ENCODE results near the gene CTDSP2.
"Not testable (repeated sequence)": the region's sequence is repeated elsewhere in the genome, so short reads cannot be mapped to it uniquely, and the experiment has no call there.

The CTDSP2 gene

GRCh38 chr12:57833672-57834071 is 12.9 kb downstream of the CTDSP2 start:
- no peak for DNase-seq

DNA sequence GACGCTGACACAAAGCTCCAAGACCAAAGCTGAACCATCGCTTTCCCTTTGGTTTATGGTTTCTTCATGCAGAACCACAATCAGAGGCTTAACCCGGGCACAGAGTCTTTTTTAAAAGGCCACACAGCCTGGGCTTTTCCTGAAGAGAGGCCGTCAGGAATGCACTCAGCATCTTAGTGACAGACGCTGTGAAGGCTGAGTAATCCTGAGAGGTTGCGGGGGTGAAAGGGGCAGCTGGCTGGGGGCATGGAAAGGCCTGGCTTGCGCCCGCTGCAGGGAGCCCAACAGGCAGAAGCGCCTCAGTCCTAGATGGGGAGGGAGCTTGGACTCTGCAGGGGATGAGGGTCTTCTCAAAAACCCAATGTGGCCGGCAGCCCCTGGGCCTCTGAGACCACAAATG is 13.6 kb downstream of the CTDSP2 start:
- no peak for DNase-seq

- no peak for DNase-seq
Observed at GRCh38 chr12:57830393-57830792, 16.1 kb downstream of the CTDSP2 start.

DNA sequence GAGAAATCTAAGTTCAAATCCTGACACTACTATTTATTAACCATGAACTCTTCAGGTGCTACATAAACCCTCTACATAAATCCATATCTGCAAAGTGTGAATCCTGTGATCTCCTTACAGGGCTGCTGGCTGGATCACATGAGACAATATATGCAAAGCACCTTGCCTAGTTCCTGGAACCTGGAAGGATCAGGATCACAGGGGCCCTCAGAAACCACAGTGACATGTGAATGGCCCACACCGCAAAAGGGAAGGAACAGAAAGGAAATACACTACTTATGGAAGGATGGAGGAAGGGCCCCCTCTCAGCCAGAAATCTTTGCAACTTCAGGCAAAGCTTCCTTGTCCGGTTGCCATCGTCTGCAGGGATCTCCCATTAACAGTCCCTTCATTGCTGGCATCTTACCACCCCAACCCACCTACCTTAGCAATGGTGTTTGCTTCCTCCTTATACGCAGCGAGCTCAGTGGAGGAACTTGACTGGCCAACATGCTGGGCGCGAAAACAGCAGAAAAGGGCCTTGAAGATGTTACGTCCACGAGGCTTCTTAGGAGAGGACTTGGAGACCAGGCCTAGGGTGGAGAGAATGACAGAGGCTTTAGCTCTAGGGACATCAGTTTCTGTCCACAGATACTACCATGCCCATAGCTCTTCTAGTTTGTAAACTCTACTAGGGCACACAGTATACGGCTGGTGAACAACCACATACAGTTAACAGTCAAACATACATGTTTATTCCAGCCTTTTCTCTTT is 17.3 kb downstream of the CTDSP2 start:
- no peak for DNase-seq

DNA sequence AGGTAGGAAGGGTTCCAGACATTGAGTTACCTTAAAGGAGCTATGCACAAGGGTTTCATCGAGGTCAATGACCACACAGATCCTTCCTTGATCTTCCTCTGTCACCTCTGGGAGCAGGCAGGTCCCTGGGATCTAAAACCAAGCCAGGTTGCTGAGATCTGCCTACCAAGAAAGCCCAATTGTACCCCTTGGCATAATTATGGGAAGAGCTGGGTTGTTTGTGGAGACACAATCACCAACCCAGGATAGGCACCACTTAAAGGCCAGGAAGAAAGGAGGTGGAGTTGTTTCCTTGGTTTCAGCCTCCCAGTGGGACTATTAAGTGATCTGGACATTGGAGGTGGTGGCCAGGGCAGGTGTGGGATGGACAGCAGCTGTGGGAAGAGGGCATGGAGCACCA is 19.6 kb downstream of the CTDSP2 start:
- DNase-seq, result no peak

DNA sequence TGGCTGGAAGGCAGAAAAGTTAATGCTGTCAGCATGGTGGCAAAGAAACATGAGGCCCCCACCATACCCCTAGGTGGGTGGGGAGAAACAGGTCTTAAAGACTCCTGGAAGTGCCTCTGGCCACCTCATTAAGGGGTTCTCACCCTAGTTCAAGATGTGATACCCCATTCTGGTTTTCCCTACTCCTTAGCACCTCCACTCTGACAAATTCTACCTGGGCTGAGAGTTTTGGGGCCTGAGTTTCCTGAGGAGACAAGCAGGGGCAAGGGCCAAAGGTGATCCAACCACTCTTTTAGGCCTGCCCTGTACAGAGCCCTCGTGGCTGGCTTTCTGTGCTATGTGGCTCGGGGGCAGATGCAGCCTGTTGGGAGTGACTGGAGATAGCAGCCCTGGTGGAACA is 20.1 kb downstream of the CTDSP2 start:
- no peak for DNase-seq

- DNase-seq, result no peak
Observed at GRCh38 chr12:57825451-57825850, 21.1 kb downstream of the CTDSP2 start.

- DNase-seq, result no peak
Observed at GRCh38 chr12:57823908-57824640, 22.5 kb downstream of the CTDSP2 start.

DNA sequence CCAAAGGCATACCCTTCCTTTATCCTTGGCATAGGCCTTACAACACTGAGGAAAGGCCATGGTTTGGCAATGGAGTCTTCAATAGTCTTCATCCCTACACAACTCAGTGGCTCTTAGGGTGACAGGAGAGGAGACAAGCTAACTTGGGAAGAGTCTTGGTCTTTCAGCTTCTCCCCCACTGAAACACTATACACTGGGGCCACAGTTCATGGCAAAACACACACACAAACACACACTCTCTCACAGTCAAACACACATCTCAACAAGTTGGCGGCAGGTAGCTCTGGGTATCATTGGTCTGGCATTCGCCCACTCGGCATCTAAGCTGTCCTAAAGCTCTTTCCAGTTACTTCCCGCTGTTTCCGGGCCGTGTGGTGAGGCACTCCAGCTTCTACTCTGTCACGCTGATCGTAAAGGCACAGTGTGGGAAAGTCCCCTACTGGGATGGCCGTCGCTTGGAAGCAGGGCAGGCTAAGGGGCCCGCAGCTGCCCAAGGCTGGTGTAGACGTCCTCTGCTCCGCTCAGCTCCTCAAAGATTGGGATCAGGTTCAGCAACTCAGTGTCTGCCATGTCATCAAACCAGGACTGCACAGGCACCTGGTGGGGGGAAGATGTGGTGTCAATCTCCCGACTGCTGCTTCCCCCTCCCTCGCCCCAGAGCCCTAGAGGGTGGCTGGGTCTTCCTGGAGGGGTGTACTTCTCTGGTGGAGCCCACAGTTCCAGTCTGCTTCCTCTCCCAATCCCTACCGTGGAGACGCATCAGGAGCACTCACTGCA is 23.2 kb downstream of the CTDSP2 start:
- DNase-seq, result no peak

GRCh38 chr12:57822392-57823130 is 24.0 kb downstream of the CTDSP2 start:
- no peak for DNase-seq

GRCh38 chr12:57821474-57822214 is 24.9 kb downstream of the CTDSP2 start:
- no peak for DNase-seq

- not testable (repeated sequence) for DNase-seq
Observed at GRCh38 chr12:57821015-57821414, 25.5 kb downstream of the CTDSP2 start.

DNA sequence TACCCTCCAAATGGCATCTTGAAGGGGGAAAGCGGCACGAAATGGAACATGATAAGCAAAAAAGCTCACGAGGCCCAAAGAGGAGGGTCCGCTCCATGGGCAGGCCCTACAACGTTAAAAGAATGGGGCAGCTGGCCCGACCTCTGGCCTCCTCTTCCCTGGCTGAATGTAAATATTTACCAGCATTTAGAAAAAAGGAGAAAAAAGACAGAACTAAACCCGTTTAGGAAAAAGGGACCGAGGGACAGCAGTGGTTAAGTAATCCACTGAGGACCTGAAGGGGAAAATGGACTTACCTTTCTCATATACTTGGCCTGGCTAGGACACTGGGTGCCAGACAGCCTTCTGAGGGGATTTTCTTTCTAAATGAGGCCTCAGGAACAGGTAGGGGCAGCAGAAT is 26.4 kb downstream of the CTDSP2 start:
- DNase-seq, result not testable (repeated sequence)

DNA sequence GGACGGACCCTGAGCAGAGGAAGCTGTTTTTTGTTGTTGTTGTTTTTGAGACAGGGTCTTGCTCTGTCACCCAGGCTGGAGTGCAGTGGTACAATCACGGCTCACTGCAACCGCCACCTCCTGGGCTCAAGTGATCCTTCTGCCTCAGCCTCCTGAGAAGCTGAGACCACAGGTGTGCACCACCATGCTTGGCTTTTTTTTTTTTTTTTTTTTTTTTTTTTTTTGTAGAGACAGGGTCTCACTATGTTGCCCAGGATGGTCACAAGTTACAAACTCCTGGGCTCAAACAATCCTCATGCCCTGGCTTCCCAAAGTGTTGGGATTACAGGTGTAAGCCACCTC is 28.6 kb downstream of the CTDSP2 start:
- not testable (repeated sequence) for DNase-seq

- no peak for DNase-seq
Observed at GRCh38 chr12:57817261-57817989, 29.1 kb downstream of the CTDSP2 start.

DNA sequence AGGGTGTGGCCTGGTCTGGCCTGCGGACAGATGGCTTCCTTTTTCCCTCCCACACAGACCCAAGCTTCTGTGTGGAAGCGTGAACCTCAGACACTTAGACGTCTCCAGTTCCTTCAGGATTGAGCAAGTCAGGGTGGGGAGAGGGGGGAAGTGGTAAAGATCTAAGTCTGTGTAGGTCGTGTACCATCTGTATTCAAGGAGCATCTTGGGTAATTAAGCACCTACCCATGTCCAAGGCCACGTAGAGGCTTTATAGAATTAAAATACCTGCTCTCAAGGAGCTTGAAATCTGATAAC is 29.7 kb downstream of the CTDSP2 start:
- no peak for DNase-seq

- DNase-seq, result no peak
Observed at GRCh38 chr12:57816001-57816854, 30.3 kb downstream of the CTDSP2 start.

GRCh38 chr12:57815177-57816000 is 31.1 kb downstream of the CTDSP2 start:
- no peak for DNase-seq

DNA sequence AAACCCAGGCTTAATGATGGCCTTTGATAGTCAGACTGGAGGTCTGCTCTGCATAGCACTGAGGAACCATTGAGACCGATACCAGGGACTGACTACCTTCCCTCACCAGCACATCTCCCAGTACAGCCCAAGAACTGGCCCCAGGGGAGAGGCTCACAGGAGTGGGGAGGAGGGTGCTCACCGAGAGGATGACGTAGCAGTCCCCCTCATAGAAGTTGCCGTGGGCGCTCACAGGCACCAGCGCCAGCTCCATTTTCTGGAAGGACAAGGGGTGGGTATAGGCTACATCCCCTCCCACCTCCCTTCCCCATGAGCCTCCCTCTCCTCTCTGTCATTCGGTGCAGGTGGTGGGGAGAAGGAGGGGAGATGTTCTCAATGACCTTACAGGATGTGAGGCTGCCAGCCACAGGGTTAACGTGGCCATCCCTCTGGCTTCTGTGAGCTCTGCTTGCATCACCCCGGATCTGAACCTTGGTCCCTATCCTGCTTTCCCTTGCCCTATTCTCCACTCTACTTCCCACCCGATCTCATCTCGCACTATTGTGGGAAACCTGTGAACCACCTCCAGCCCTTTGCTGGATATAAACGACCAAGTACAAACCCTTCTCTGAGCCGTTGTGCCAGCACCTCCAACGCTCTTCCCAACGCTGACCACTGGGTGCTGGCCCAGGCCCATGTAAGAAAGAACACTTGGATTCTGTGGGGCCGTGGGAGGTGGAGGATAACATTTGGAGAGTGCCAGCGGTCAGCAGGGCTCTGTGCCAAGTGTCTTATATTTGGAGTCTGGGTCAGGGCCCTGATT is 32.4 kb downstream of the CTDSP2 start:
- no peak for DNase-seq

Measured in GDM1 (cell line).